IMR-90 (cell line): ENCODE measurements around the gene ANKRD13A.
"Not testable (repeated sequence)": the region's sequence is repeated elsewhere in the genome, so short reads cannot be mapped to it uniquely, and the experiment has no call there.

Experiments used
- CTCF ChIP-seq: conservative IDR thresholded peaks from 2 replicates; pipeline ENCODE4 v1.5.1; 2012; ENCODE audit warnings: mild to moderate bottlenecking, low read depth, low read length, improper control_type of control experiment
- ELK1 ChIP-seq: fragments of 150-350 bp; IDR thresholded peaks from 2 replicates; pipeline ENCODE4 v1.6.1; 2016; ENCODE audit warnings: low read depth, mild to moderate bottlenecking, low read length, moderate library complexity, borderline replicate concordance
- MAFK ChIP-seq: IDR thresholded peaks from 2 replicates; pipeline ENCODE4 v1.6.1; 2012; ENCODE audit warnings: low read depth, low read length, improper control_type of control experiment
- MXI1 ChIP-seq: IDR thresholded peaks from 2 replicates; pipeline ENCODE4 v1.6.1; 2012; ENCODE audit warnings: low read depth, mild to moderate bottlenecking, low read length, moderate library complexity, borderline replicate concordance
- POLR2A ChIP-seq: IDR thresholded peaks from 2 replicates; pipeline ENCODE4 v1.6.1; 2012; ENCODE audit warnings: mild to moderate bottlenecking, low read depth, low read length
- RAD21 ChIP-seq: IDR thresholded peaks from 2 replicates; pipeline ENCODE4 v1.6.1; 2012; ENCODE audit warnings: low read length, improper control_type of control experiment
- RFX5 ChIP-seq: IDR thresholded peaks from 2 replicates; pipeline ENCODE4 v1.8.0; 2012; ENCODE audit warnings: low read depth, mild to moderate bottlenecking, low read length, moderate library complexity
- TF ChIP-seq, protein P1 (sequence below): fragments of 150-350 bp; IDR thresholded peaks from 2 replicates; pipeline ENCODE4 v1.6.1; 2017; ENCODE audit warnings: mild to moderate bottlenecking, antibody characterized with exemption, low read length, low read depth

GRCh38 chr12:110072636-110073035, 73.4 kb downstream of the ANKRD13A start:
- not testable (repeated sequence) for TF ChIP-seq CTCF, ELK1, POLR2A, MAFK, RAD21, MXI1, RFX5
- TF ChIP-seq, protein P1, sequence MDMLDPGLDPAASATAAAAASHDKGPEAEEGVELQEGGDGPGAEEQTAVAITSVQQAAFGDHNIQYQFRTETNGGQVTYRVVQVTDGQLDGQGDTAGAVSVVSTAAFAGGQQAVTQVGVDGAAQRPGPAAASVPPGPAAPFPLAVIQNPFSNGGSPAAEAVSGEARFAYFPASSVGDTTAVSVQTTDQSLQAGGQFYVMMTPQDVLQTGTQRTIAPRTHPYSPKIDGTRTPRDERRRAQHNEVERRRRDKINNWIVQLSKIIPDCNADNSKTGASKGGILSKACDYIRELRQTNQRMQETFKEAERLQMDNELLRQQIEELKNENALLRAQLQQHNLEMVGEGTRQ = not testable (repeated sequence)
